H9 (cell line): ENCODE data around the gene STX8. TPM values are rescaled to one million over a fixed set of nuclear protein-coding genes. Genes with fewer than 3 reads are reported as not detected.
A peak's percentile ranks its signal among the peaks of the same experiment; 100 is the strongest.

Source experiments
- DNase-seq: peaks from one replicate; pipeline ENCODE4 v3.0.0-alpha.2; 2017
- H2AFZ ChIP-seq: one replicate; pipeline ENCODE4 v1.6.1; 2013; ENCODE audit warnings: mild to moderate bottlenecking, low read length, control low read depth, moderate library complexity
- H2AK5ac ChIP-seq: 2 replicates; pipeline ENCODE4 v1.6.1; 2013; ENCODE audit warnings: low read length, control low read depth, mixed read lengths; ENCODE audit not compliant: insufficient read length
- H2BK120ac ChIP-seq: one replicate; pipeline ENCODE4 v1.6.1; 2013; ENCODE audit warnings: low read depth, mild to moderate bottlenecking, low read length, control low read depth, inconsistent platforms; ENCODE audit not compliant: poor library complexity, severe bottlenecking
- H2BK12ac ChIP-seq: 2 replicates; pipeline ENCODE4 v1.6.1; 2013; ENCODE audit warnings: low read length, control low read depth, mixed read lengths, low read depth; ENCODE audit not compliant: insufficient read length
- H2BK15ac ChIP-seq: 2 replicates; pipeline ENCODE4 v1.6.1; 2013; ENCODE audit warnings: low read depth, low read length, control low read depth
- H2BK20ac ChIP-seq: one replicate; pipeline ENCODE4 v1.6.1; 2013; ENCODE audit warnings: low read depth, mild to moderate bottlenecking, low read length, control low read depth, inconsistent platforms; ENCODE audit not compliant: poor library complexity, severe bottlenecking
- H2BK5ac ChIP-seq: 2 replicates; pipeline ENCODE4 v1.6.1; 2013; ENCODE audit warnings: low read length, control low read depth, mixed read lengths; ENCODE audit not compliant: insufficient read length
- H3K14ac ChIP-seq: 2 replicates; pipeline ENCODE4 v1.6.1; 2013; ENCODE audit warnings: low read length, control low read depth; ENCODE audit not compliant: insufficient read depth
- H3K18ac ChIP-seq: 2 replicates; pipeline ENCODE4 v1.6.1; 2013; ENCODE audit warnings: low read depth, mild to moderate bottlenecking, mixed read lengths, low read length, control low read depth; ENCODE audit not compliant: insufficient read length
- H3K23ac ChIP-seq: 2 replicates; pipeline ENCODE4 v1.6.1; 2013; ENCODE audit warnings: low read length, control low read depth, mixed read lengths, low read depth; ENCODE audit not compliant: insufficient read length
- H3K23me2 ChIP-seq: 2 replicates; pipeline ENCODE4 v1.6.1; 2013; ENCODE audit warnings: low read depth, mild to moderate bottlenecking, mixed read lengths, low read length, control low read depth; ENCODE audit not compliant: insufficient read length, poor library complexity, severe bottlenecking
- H3K27ac ChIP-seq: 2 replicates; pipeline ENCODE4 v1.5.1; 2013; ENCODE audit warnings: low read length, control low read depth, mixed read lengths, low read depth; ENCODE audit not compliant: insufficient read length
- H3K27me3 ChIP-seq: 2 replicates; pipeline ENCODE4 v1.6.1; 2013; ENCODE audit warnings: low read length, control low read depth, inconsistent platforms; ENCODE audit not compliant: insufficient read depth
- H3K4ac ChIP-seq: 2 replicates; pipeline ENCODE4 v1.6.1; 2013; ENCODE audit warnings: low read depth, mild to moderate bottlenecking, control low read depth, inconsistent platforms, low read length, moderate library complexity
- H3K4me1 ChIP-seq: 2 replicates; pipeline ENCODE4 v1.6.1; 2013; ENCODE audit warnings: low read length, control low read depth, inconsistent platforms; ENCODE audit not compliant: insufficient read depth
- H3K4me2 ChIP-seq: 2 replicates; pipeline ENCODE4 v1.6.1; 2013; ENCODE audit warnings: low read length, control low read depth, mixed read lengths; ENCODE audit not compliant: insufficient read length, insufficient read depth
- H3K56ac ChIP-seq: 2 replicates; pipeline ENCODE4 v1.6.1; 2013; ENCODE audit warnings: low read depth, mild to moderate bottlenecking, mixed read lengths, low read length, control low read depth; ENCODE audit not compliant: insufficient read length
- H3K79me1 ChIP-seq: 2 replicates; pipeline ENCODE4 v1.6.1; 2013; ENCODE audit warnings: low read depth, mild to moderate bottlenecking, moderate library complexity, low read length, control low read depth, inconsistent platforms; ENCODE audit not compliant: insufficient read depth, poor library complexity, severe bottlenecking
- H3K79me2 ChIP-seq: 2 replicates; pipeline ENCODE4 v1.6.1; 2013; ENCODE audit warnings: low read length, control low read depth, inconsistent platforms; ENCODE audit not compliant: insufficient read depth
- H3K9ac ChIP-seq: 2 replicates; pipeline ENCODE4 v1.6.1; 2013; ENCODE audit warnings: low read length, control low read depth, mixed read lengths; ENCODE audit not compliant: insufficient read length; ENCODE audit errors: extremely low read depth
- H3K9me3 ChIP-seq: one replicate; pipeline ENCODE4 v1.6.1; 2013; ENCODE audit warnings: low read depth, low read length, inconsistent platforms; ENCODE audit not compliant: control insufficient read depth
- H3T11ph ChIP-seq: one replicate; pipeline ENCODE4 v1.6.1; 2013; ENCODE audit warnings: mild to moderate bottlenecking, low read length, control low read depth, inconsistent platforms
- H4K20me1 ChIP-seq: one replicate; pipeline ENCODE4 v1.6.1; 2013; ENCODE audit not compliant: control insufficient read depth, insufficient read length, insufficient read depth
- H4K5ac ChIP-seq: 2 replicates; pipeline ENCODE4 v1.6.1; 2013; ENCODE audit warnings: low read depth, mild to moderate bottlenecking, mixed read lengths, low read length, control low read depth; ENCODE audit not compliant: insufficient read length
- H4K8ac ChIP-seq: replicated peaks from 2 replicates; pipeline ENCODE4 v1.6.1; 2013; ENCODE audit warnings: low read length, control low read depth, mixed read lengths, low read depth; ENCODE audit not compliant: insufficient read length
- H4K91ac ChIP-seq: 2 replicates; pipeline ENCODE4 v1.6.1; 2013; ENCODE audit warnings: low read depth, mild to moderate bottlenecking, moderate library complexity, mixed read lengths, low read length, control low read depth; ENCODE audit not compliant: insufficient read length
- H3K27ac Mint-ChIP-seq, 3 experiments: 2 replicates in 2 of 3; 3 replicates in 1 of 3; pipeline ENCODE4 v1.8.0; 2020 to 2021; ENCODE audit warnings: mixed read lengths in 3 of 3, mild to moderate bottlenecking in 1 of 3, moderate library complexity in 1 of 3
- H3K27me3 Mint-ChIP-seq: 2 replicates; pipeline ENCODE4 v1.8.0; 2021; ENCODE audit warnings: low read depth, mild to moderate bottlenecking, moderate library complexity, mixed read lengths
- H3K36me3 Mint-ChIP-seq, 3 experiments: 2 replicates in 2 of 3; 3 replicates in 1 of 3; pipeline ENCODE4 v1.8.0; 2020 to 2021; ENCODE audit warnings: low read depth in 3 of 3, mixed read lengths in 3 of 3; ENCODE audit not compliant: insufficient read depth in 1 of 3
- H3K4me1 Mint-ChIP-seq, 2 experiments: 2 replicates each; pipeline ENCODE4 v1.8.0; 2020; ENCODE audit warnings: mixed read lengths in 2 of 2
- H3K4me3 Mint-ChIP-seq, 2 experiments: 2 replicates in 1 of 2; 3 replicates in 1 of 2; pipeline ENCODE4 v1.8.0; 2020 to 2021; ENCODE audit warnings: mild to moderate bottlenecking in 2 of 2, mixed read lengths in 2 of 2, moderate library complexity in 1 of 2
- H3K9me3 Mint-ChIP-seq, 2 experiments: 2 replicates in 1 of 2; 3 replicates in 1 of 2; pipeline ENCODE4 v1.8.0; 2020; ENCODE audit warnings: mild to moderate bottlenecking in 2 of 2, mixed read lengths in 2 of 2, moderate library complexity in 1 of 2
- CTCF ChIP-seq: fragments of 200-600 bp; sonication (generic); conservative IDR thresholded peaks from 3 replicates; pipeline ENCODE4 v1.8.0; 2021; ENCODE audit warnings: antibody characterized with exemption, mild to moderate bottlenecking
- WGBS: extraction: QIAGEN DNeasy Blood & Tissue Kit; methylation state at CpG from one replicate; pipeline ENCODE4 v1.1.7; 2013; ENCODE audit warnings: missing lambda C conversion rate, low lambda C conversion rate, mixed read lengths; ENCODE audit not compliant: insufficient read length; ENCODE audit errors: extremely low coverage; 5-methylcytosine and 5-hydroxymethylcytosine counted together
- total RNA-seq: library from RNA; stranded (reverse); gene quantifications from 2 replicates; pipeline ENCODE4 v1.2.1, GENCODE V29; 2021

STX8 gene
- total RNA-seq, 1 experiment from 2014 or later = 55.1 TPM

GRCh38 chr17:9253308-9253707, 322.3 kb downstream of the STX8 start:
- no CpG with 5 or more reads among the region's 3 CpGs for WGBS
- H2BK5ac ChIP-seq = no peak overlapping the region
- no peaks in the 10 kb centered on the region for H3K36me3 Mint-ChIP-seq

More at GRCh38 chr17:9253308-9253707, 322.3 kb downstream of the STX8 start:
- H2AFZ ChIP-seq = no peak overlapping the region
- H2BK120ac ChIP-seq = no peak overlapping the region
- no peak overlapping the region for H4K91ac ChIP-seq
- H3K4me1 Mint-ChIP-seq = peaks cover 15 to 21% of the 10 kb centered on the region in 2 experiments
- H3K9ac ChIP-seq = no peak overlapping the region
- no peak overlapping the region for H3K4me3 Mint-ChIP-seq
- no peaks in the 10 kb centered on the region for H3K79me2 ChIP-seq
- no peaks in the 10 kb centered on the region for H3K9me3 Mint-ChIP-seq
- no peaks in the 10 kb centered on the region for H3K79me1 ChIP-seq
- no peak overlapping the region for H3K4ac ChIP-seq
- no peak for DNase-seq
- no peak overlapping the region for H2BK15ac ChIP-seq
- H3K23me2 ChIP-seq = no peaks in the 10 kb centered on the region
- no peak overlapping the region for H3K18ac ChIP-seq
- H3K56ac ChIP-seq = no peak overlapping the region
- no peak overlapping the region for H3K27ac ChIP-seq
- no peaks in the 10 kb centered on the region for H3K4me1 ChIP-seq
- H3K27me3 Mint-ChIP-seq = no peaks in the 10 kb centered on the region; the same call in 1 of the 2 replicates
- H2BK20ac ChIP-seq = no peak overlapping the region
- no peaks in the 10 kb centered on the region for H4K20me1 ChIP-seq
- H4K5ac ChIP-seq = no peak overlapping the region
- H3K23ac ChIP-seq = no peak overlapping the region
- no peaks in the 10 kb centered on the region for H3K27me3 ChIP-seq
- peak overlapping the region in 1 of 3 experiments; percentile 15; a peak in 2 of 7 replicates for H3K27ac Mint-ChIP-seq
- TF ChIP-seq CTCF = no peak
- H3K4me2 ChIP-seq = no peak overlapping the region
- H2BK12ac ChIP-seq = no peak overlapping the region
- no peak overlapping the region for H3K14ac ChIP-seq
- H2AK5ac ChIP-seq = no peak overlapping the region
- no peak overlapping the region for H3T11ph ChIP-seq
- H3K9me3 ChIP-seq = no peaks in the 10 kb centered on the region
- H4K8ac ChIP-seq = no peak overlapping the region
